Activated CD8-positive, alpha-beta memory T cell treated with anti-CD3 and anti-CD28 coated beads, Interleukin-2, amount 10 ng/mL, durations not matched to agents 7 days and 5 days (primary cell): ENCODE results near the gene ELF5. TPM values are rescaled to one million over a fixed set of nuclear protein-coding genes. Genes with fewer than 3 reads are reported as not detected.

ENCODE experiments used
- ATAC-seq: fragments of 150-1000 bp; cut with Tn5 transposase; one replicate; pipeline ENCODE4 v1.10.0; 2021; ENCODE audit warnings: moderate library complexity
- CTCF ChIA-PET: fragments of 350-600 bp; sonication (Branson Sonifier 250); formaldehyde crosslinking; loops from one replicate; lab custom pipeline; 2021; ENCODE audit warnings: antibody characterized with exemption; lab: Charles Lee
- DNase-seq: peaks from one replicate; pipeline ENCODE4 v3.0.0-alpha.2; 2020
- H3K27ac Mint-ChIP-seq: one replicate; pipeline ENCODE4 v1.8.0; 2021; ENCODE audit warnings: mild to moderate bottlenecking, mixed read lengths
- H3K27me3 Mint-ChIP-seq: one replicate; pipeline ENCODE4 v1.8.0; 2021; ENCODE audit warnings: mixed read lengths
- H3K36me3 Mint-ChIP-seq: one replicate; pipeline ENCODE4 v1.8.0; 2021; ENCODE audit warnings: mild to moderate bottlenecking, mixed read lengths
- H3K4me1 Mint-ChIP-seq: one replicate; pipeline ENCODE4 v1.8.0; 2021; ENCODE audit warnings: mixed read lengths
- H3K4me3 Mint-ChIP-seq: one replicate; pipeline ENCODE4 v1.8.0; 2021; ENCODE audit warnings: mild to moderate bottlenecking, moderate library complexity, mixed read lengths
- H3K9me3 Mint-ChIP-seq: one replicate; pipeline ENCODE4 v1.8.0; 2022; ENCODE audit warnings: low read depth, mixed read lengths
- total RNA-seq, 2 experiments: library from RNA; stranded (reverse); gene quantifications; one replicate each; pipeline ENCODE4 v1.2.3, GENCODE V29; 2021

Gene ELF5
- total RNA-seq, 2 experiments from 2014 or later: not detected

DNA sequence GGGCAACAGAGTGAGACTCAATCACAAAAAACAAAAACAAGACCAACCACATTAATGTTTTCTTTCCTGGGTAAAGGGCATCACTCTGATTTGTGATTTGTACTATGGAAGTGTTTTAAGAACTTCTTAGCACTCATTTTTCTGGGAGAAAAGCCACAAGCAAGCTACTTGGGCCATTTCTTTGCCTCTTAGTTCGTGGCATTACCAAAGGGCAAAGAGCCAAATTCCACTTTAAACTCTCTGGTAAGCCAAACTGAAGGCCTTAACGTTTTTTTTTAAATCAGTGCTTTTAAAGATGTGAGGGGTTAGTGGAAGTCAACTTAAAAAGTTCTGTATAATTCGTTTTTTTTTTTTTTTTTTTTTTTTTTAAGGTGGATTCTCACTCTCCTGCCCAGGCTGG lies 37.9 kb downstream of the ELF5 start:
- CTCF ChIA-PET: no interaction called here
- H3K4me3 Mint-ChIP-seq: no peak overlapping the region
- DNase-seq: no peak

DNA sequence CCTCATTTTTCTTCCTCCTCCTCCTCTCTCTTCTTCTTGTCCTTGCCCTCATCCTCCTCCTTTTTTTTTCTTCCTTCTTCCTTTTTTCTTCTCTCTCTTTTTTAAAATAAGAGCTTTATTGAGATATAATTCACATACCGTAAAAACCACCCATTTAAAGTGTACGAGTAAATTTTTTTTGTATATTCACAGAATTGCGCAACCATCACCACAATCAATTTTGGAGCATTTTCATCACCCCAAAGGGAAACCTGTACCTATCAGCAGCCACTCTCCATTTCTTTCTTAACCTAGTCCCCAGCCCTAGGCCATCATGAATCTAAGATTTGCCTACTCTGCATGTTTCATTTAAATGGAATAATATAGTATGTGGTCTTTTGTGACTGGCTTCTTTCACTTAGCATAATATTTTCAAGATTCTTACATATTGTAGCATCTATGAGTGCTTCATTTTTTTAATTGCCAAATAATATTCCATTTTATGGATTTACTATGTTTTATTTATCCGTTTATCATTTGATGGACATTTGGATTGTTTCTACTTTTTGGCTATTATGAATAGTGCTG lies 39.9 kb downstream of the ELF5 start:
- Mint-ChIP-seq H3K9me3 (no peaks in the 10 kb centered on the region), H3K4me1 (no peaks in the 10 kb centered on the region), H3K4me3 (no peak overlapping the region), H3K27ac (no peak overlapping the region), H3K36me3 (peaks cover 7% of the 10 kb centered on the region), H3K27me3 (peaks cover 13% of the 10 kb centered on the region)
- ATAC-seq (no peak), DNase-seq (no peak)
- CTCF ChIA-PET: no interaction called here

More for the DNA sequence above, 37.9 kb downstream of the ELF5 start:
- Mint-ChIP-seq H3K36me3 (peaks cover 7% of the 10 kb centered on the region), H3K4me1 (no peaks in the 10 kb centered on the region), H3K27me3 (peaks cover 28% of the 10 kb centered on the region), H3K27ac (no peak overlapping the region), H3K9me3 (no peaks in the 10 kb centered on the region)
- ATAC-seq: no peak

DNA sequence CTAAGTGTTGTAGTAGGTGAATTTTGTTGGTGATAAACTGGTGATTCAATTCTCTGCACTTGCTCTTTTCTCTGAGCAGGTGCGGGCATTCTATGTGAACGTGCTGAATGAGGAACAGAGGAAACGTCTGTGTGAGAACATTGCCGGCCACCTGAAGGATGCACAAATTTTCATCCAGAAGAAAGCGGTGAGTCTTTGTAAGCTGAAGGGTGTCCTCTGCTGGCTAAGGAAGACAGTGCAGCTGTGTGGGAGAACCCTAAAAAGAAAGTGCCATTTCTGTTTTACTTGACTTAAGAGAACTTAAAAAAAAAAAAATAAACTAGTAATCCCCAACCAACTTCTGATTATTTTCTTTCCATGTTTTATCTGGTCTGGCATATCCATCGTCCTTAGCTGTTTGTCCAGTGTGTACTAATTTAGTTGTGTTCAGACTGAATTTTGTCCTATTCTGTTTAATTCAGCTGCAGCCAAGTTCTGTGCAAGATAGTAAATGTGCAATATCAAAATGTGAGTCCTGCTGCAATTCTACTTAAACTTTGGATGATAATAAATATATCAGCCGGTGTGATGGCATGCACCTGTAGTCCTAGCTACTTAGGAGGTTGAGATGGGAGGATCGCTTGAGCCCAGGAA lies 45.3 kb downstream of the ELF5 start:
- Mint-ChIP-seq H3K4me3 (no peak overlapping the region), H3K27ac (no peak overlapping the region), H3K36me3 (peaks cover 46% of the 10 kb centered on the region), H3K9me3 (peaks cover 8% of the 10 kb centered on the region), H3K4me1 (no peaks in the 10 kb centered on the region), H3K27me3 (no peaks in the 10 kb centered on the region)
- CTCF ChIA-PET: interaction anchor here (0.8 to 2.0 kb wide), 15 partner anchors 12 to 304 kb away, joined by 3 to 10 read pairs (median 4); no protein-coding TSS in a partner anchor
- no peak for ATAC-seq
- DNase-seq: peak; percentile 56

DNA sequence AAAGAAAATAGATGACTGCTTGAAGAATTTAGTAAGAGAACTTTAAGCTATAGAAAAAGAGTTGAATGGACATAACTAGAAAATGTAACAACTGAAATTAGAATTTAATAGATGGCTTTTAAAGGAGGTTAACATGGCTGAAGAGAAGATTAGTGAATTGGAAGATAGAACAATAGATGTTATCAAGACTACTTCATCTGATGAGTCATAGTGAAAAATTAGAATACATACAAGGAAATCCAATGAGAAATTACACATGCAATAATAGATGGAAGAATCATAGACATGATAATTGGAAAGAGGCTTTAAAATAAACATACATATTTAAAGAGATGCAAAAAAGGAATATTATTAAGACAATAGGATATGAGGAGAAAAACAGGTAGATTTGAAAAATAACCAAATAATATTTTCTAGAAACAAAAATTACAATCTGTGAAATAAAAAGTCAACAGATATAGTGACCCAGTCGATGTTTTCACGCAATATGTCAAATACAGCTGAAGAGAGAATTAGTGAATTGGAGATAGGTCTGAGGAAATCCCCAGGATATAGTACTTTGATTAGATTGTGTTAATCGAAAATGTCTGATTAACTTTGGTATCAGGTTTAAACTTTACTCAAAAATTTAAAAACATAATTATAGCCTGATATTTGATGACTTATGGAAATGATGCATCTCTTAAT lies 46.6 kb downstream of the ELF5 start:
- CTCF ChIA-PET: interaction anchor here (0.6 to 2.0 kb wide), 7 partner anchors 19 to 479 kb away, joined by 3 to 10 read pairs (median 4); no protein-coding TSS in a partner anchor
- no peak for ATAC-seq
- H3K9me3 Mint-ChIP-seq: peaks cover 8% of the 10 kb centered on the region
- H3K27ac Mint-ChIP-seq: no peak overlapping the region
- H3K27me3 Mint-ChIP-seq: no peaks in the 10 kb centered on the region
- no peak for DNase-seq
- H3K4me1 Mint-ChIP-seq: no peaks in the 10 kb centered on the region
- H3K36me3 Mint-ChIP-seq: peaks cover 46% of the 10 kb centered on the region
- no peak overlapping the region for H3K4me3 Mint-ChIP-seq

DNA sequence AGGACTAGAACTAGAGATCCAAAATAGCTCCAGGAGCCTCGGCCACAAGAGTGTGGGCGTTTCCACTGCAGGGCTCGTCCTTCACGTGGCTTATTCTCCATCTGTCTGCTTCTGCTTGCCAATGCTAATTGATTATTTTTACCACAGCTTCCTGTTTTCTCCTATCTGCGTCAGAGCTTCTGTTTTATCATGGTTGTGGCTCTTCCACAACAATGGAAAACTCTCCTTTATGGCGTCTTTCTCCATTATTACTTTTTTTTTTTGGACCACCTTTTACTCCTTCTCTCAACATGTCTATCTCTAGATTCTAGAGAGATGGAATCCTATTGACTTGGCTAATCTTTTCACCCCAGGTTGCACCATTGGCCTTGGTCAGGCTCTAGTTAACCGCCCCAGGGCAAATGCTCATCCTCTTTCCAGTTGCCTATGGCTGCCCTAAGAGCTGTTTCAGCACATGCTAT lies 49.0 kb downstream of the ELF5 start:
- H3K27ac Mint-ChIP-seq: no peak overlapping the region
- peaks cover 8% of the 10 kb centered on the region for H3K9me3 Mint-ChIP-seq
- ATAC-seq (no peak), DNase-seq (no peak)
- CTCF ChIA-PET: interaction anchor here (0.6 kb wide), 1 partner anchor 1138 kb away, joined by 3 read pairs; no protein-coding TSS in a partner anchor
- H3K4me3 Mint-ChIP-seq: no peak overlapping the region
- H3K36me3 Mint-ChIP-seq: peaks cover 45% of the 10 kb centered on the region
- no peaks in the 10 kb centered on the region for H3K4me1 Mint-ChIP-seq
- H3K27me3 Mint-ChIP-seq: no peaks in the 10 kb centered on the region

DNA sequence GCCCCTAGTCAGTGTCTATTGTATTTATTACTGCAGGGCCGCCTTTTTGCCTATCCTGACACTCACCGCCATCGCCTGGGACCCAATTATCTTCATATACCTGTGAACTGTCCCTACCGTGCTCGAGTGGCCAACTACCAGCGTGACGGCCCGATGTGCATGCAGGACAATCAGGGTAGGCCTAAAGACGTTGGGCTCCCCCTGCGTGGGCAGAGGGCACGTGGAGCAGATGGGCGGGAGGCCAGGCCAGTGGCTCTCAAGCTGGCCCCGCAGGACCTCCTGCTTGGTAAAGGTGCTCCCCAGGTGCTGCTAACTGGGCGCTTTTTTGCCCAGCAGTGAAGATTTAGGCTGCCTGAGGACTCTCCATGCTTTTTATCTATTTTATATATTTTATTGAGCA lies 52.4 kb downstream of the ELF5 start:
- Mint-ChIP-seq H3K27me3 (no peaks in the 10 kb centered on the region), H3K27ac (no peak overlapping the region), H3K9me3 (peaks cover 2% of the 10 kb centered on the region), H3K36me3 (peaks cover 42% of the 10 kb centered on the region), H3K4me1 (no peaks in the 10 kb centered on the region), H3K4me3 (no peak overlapping the region)
- DNase-seq: no peak
- ATAC-seq: no peak
- CTCF ChIA-PET: no interaction called here

DNA sequence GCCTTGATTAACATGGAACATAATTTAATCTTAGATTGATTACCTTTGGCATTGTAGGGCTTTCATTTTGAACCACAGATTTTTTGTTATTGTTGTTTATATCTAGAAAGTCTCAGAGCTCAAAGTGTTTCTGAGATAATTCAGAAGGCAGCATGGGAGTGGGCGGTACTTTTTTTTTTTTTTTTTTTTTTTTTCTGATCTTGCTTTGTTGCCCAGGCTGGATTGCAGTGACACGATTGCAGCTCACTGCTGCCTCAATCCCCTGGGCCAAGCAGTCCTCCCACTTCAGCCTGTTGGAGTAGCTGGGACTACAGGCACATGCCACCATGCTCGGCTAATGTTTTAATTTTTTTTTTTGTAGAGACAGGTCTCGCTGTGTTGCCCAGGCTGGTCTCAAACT lies 53.3 kb downstream of the ELF5 start:
- Mint-ChIP-seq H3K27me3 (no peaks in the 10 kb centered on the region), H3K4me3 (no peak overlapping the region), H3K27ac (no peak overlapping the region), H3K9me3 (no peaks in the 10 kb centered on the region), H3K36me3 (peaks cover 32% of the 10 kb centered on the region), H3K4me1 (no peaks in the 10 kb centered on the region)
- DNase-seq: no peak
- CTCF ChIA-PET: interaction anchor here (1.1 kb wide), 1 partner anchor 32 kb away, joined by 3 read pairs; no protein-coding TSS in a partner anchor
- ATAC-seq: no peak

DNA sequence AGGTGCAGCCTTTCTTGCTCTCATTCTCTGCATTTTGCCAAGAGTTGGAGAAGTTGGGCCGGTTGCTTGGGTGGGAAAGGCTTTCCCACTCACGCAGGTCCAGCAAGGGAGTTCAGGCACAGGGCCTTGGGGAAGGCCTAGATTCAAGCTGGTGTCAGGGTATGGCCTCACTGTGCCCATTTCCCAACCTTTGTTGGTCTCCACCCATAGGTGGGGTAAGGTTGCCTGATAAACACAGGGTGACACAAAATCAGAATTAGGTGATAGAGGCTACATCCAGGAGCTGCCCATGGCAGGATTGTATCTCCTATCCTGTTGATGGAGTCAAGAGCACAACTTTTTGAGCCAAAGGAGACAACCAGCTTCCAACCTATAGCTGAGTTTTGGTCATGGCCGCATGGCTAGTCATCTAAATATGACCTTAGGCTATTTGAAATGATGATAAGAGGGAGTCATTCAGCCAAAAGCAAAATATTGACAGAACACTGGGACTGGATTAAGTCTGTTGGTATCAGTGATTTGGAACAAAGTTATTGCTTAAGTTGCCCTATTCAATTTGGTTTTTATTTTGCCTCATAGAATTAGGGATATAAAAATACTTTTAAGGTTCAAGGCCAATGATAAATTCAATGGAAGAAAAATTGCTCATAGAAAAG lies 54.0 kb downstream of the ELF5 start:
- Mint-ChIP-seq H3K27ac (no peak overlapping the region), H3K4me3 (no peak overlapping the region), H3K9me3 (no peaks in the 10 kb centered on the region), H3K36me3 (peaks cover 29% of the 10 kb centered on the region), H3K4me1 (no peaks in the 10 kb centered on the region), H3K27me3 (no peaks in the 10 kb centered on the region)
- ATAC-seq (no peak), DNase-seq (no peak)
- CTCF ChIA-PET: interaction anchor here (1.1 kb wide), 1 partner anchor 33 kb away, joined by 3 read pairs; no protein-coding TSS in a partner anchor

DNA sequence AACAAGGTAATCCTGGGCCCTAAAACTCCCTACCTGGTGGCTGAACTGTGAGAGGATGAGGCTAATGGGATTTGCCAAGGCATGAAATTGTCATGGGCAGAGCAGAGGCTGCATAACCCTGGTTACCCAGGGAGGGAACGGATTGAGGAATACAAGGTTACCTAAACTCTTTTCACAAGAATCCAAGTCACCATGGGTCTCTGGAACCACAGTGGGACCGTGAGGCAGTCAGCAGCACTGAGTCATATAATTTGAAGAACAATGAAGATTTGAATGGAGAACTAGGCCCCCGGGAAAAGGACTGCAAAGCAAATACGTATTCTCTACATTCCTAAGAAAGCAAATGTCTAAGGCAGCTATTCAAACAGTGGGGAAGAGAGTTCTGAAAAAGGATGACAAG lies 55.1 kb downstream of the ELF5 start:
- DNase-seq (no peak), ATAC-seq (no peak)
- Mint-ChIP-seq H3K9me3 (no peaks in the 10 kb centered on the region), H3K27me3 (no peaks in the 10 kb centered on the region), H3K27ac (no peak overlapping the region), H3K36me3 (peaks cover 23% of the 10 kb centered on the region), H3K4me3 (no peak overlapping the region), H3K4me1 (no peaks in the 10 kb centered on the region)
- CTCF ChIA-PET: no interaction called here

DNA sequence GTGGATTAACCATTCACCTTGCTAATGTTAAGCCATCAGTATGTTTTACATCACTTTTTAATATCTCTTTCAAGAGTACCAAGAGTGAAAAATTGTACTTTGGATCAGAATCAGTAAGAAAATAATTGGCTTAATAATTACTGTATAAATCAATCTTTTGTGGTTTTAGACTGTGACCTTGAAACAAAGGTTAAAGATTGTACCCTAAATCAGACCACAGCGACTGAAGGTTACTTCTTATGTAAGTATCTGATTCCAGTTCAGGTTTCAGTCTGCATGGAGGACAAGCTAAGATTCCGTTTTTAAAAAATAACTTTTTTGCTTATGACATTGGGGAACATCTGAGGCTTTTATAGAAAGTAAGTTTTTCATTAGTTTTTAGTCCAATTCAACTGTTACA lies 56.0 kb downstream of the ELF5 start:
- H3K27ac Mint-ChIP-seq: no peak overlapping the region
- H3K27me3 Mint-ChIP-seq: no peaks in the 10 kb centered on the region
- no peaks in the 10 kb centered on the region for H3K9me3 Mint-ChIP-seq
- H3K36me3 Mint-ChIP-seq: peaks cover 22% of the 10 kb centered on the region
- CTCF ChIA-PET: interaction anchor here (1.3 kb wide), 1 partner anchor 10 kb away, joined by 5 read pairs; no protein-coding TSS in a partner anchor
- no peak overlapping the region for H3K4me3 Mint-ChIP-seq
- DNase-seq (no peak), ATAC-seq (no peak)
- H3K4me1 Mint-ChIP-seq: no peaks in the 10 kb centered on the region

DNA sequence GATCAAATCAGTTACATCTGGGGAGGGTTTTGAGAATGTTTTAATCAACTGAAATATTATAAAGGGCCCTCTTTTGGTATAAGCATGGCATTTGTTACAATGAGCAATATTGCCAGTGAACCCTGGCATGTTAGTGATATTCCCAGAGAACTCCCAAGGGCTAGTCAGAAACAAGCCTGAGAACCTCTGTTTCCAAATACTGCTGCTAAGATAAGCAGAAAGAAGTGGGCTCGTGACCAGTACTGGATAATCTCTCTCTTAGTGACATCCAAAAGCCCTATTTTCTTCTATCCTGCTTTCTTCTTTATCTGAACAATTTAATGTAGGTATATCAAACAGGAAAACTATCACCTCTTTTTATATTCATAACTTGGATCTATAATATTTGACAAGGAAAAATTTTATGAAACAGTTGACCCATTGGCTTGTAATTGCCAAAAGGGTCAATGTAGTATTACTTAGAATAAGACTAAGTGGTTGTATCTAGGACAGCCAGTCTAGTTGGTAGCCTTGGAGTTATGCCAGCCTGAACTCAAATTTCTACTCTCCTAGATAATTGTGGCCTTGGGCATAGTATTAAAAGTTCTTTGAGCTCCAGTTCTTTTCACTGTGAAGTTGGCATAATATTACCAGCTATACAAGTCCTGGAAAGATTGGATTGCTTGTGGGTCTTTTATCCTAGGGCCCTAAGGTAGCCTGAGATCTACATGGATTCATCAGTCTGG lies 59.1 kb downstream of the ELF5 start:
- Mint-ChIP-seq H3K27ac (no peak overlapping the region), H3K4me1 (peaks cover 1% of the 10 kb centered on the region), H3K27me3 (no peaks in the 10 kb centered on the region), H3K9me3 (no peaks in the 10 kb centered on the region), H3K4me3 (no peak overlapping the region), H3K36me3 (peaks cover 30% of the 10 kb centered on the region)
- CTCF ChIA-PET: interaction anchor here (0.7 kb wide), 1 partner anchor 221 kb away, joined by 3 read pairs; no protein-coding TSS in a partner anchor
- ATAC-seq (no peak), DNase-seq (no peak)

DNA sequence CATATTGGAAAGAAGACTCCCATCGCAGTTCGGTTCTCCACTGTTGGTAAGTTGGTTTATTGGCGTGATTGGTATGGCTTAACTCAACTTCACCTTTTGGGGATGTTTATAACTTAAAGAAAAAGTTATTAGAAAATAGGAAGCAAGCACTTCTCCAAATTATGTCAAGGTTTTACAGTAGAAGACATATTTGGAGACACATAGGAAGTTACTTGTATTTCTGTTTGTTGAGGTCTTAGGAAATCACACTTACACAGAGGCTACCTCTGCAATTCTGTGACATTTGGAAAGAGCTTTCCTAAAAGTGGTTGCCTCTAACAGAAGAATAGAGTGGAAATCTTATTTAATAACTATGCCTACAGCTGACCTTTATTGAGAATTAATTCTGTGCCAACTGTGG lies 62.5 kb downstream of the ELF5 start:
- H3K4me3 Mint-ChIP-seq: no peak overlapping the region
- no peaks in the 10 kb centered on the region for H3K9me3 Mint-ChIP-seq
- H3K4me1 Mint-ChIP-seq: peaks cover 17% of the 10 kb centered on the region
- DNase-seq: no peak
- H3K36me3 Mint-ChIP-seq: peaks cover 20% of the 10 kb centered on the region
- CTCF ChIA-PET: interaction anchor here (0.6 kb wide), 1 partner anchor 35 kb away, joined by 3 read pairs; no protein-coding TSS in a partner anchor
- no peaks in the 10 kb centered on the region for H3K27me3 Mint-ChIP-seq
- ATAC-seq: no peak
- no peak overlapping the region for H3K27ac Mint-ChIP-seq
